ENCODE measurements around the gene LAMC2.

DNA sequence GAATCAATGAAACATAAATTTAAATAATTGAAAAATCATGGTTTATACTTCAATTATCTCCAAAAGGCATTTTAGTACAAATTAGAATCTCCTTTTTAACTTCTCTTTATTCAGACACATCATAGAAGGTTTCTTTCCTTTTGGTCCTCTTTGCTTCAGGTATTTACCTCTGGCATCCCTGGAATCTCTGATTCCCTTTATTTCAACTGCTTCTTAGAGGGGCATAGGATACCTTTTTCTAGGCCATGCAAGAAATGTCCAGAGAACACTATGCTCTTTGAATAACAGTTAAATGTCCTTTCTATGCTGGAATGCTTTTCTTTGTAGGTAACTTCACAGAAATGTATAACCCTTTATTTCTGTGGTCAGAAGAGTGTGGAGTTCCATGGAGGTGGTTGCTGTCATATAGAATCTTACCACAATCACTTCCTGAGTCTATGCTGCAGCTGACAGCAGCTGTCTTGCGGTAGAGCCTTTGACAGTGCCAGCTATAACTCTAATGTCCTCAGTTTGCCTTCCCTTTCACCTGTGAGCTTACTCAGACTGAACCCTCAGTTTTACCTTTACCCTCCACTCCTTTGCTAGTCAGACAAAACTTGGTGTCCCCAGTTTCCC is 8.6 kb downstream of the LAMC2 start:
- no peak for TF ChIP-seq POLR2A (IDR thresholded peaks at IDR 0.05)
- TF ChIP-seq, protein P1, sequence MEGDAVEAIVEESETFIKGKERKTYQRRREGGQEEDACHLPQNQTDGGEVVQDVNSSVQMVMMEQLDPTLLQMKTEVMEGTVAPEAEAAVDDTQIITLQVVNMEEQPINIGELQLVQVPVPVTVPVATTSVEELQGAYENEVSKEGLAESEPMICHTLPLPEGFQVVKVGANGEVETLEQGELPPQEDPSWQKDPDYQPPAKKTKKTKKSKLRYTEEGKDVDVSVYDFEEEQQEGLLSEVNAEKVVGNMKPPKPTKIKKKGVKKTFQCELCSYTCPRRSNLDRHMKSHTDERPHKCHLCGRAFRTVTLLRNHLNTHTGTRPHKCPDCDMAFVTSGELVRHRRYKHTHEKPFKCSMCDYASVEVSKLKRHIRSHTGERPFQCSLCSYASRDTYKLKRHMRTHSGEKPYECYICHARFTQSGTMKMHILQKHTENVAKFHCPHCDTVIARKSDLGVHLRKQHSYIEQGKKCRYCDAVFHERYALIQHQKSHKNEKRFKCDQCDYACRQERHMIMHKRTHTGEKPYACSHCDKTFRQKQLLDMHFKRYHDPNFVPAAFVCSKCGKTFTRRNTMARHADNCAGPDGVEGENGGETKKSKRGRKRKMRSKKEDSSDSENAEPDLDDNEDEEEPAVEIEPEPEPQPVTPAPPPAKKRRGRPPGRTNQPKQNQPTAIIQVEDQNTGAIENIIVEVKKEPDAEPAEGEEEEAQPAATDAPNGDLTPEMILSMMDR (IDR thresholded peaks at IDR 0.05), result no peak

Data from esophagus squamous epithelium (tissue), 4 donors.